Naive thymus-derived CD4-positive, alpha-beta T cell (primary cell): ENCODE results near the gene EIF4E. TPM values are rescaled to one million over a fixed set of nuclear protein-coding genes. Genes with fewer than 3 reads are reported as not detected.
"Not testable (repeated sequence)": the region's sequence is repeated elsewhere in the genome, so short reads cannot be mapped to it uniquely, and the experiment has no call there.

Experiments
- ATAC-seq: fragments of 150-1000 bp; cut with Tn5 transposase; 2 replicates; pipeline ENCODE4 v1.10.0; 2021; ENCODE audit warnings: mild to moderate bottlenecking, moderate library complexity
- CTCF ChIA-PET: fragments of 350-600 bp; sonication (Branson Sonifier 250); formaldehyde crosslinking; loops from one replicate; lab custom pipeline; 2021; ENCODE audit warnings: antibody characterized with exemption; lab: Charles Lee
- POLR2A ChIA-PET: fragments of 350-600 bp; sonication (Branson Sonifier 250); formaldehyde crosslinking; loops from one replicate; lab custom pipeline; 2021; ENCODE audit warnings: antibody characterized with exemption, inconsistent platforms; lab: Charles Lee
- DNase-seq, 9 donors: peaks; one replicate each; pipeline versions ENCODE4 v3.0.0 to v3.0.0-alpha.2; 2020 to 2022; ENCODE audit warnings: mixed read lengths in 1 of 9
- H3K27ac ChIP-seq: one replicate; pipeline ENCODE4 v1.7.0; 2013; ENCODE audit warnings: mild to moderate bottlenecking, low read depth, low read length, moderate library complexity
- H3K27me3 ChIP-seq, 2 donors: one replicate each; pipeline ENCODE4 v1.7.0; 2013; ENCODE audit warnings: low read length in 2 of 2, mild to moderate bottlenecking in 2 of 2, moderate library complexity in 2 of 2; ENCODE audit not compliant: control insufficient read depth in 2 of 2, insufficient read depth in 2 of 2
- H3K36me3 ChIP-seq, 3 experiments: 1 replicate in 2 of 3; 2 replicates in 1 of 3; pipeline ENCODE4 v1.7.0; 2013; ENCODE audit warnings: low read length in 3 of 3, mild to moderate bottlenecking in 3 of 3, moderate library complexity in 1 of 3; ENCODE audit not compliant: insufficient read depth in 3 of 3, control insufficient read depth in 2 of 3
- H3K4me1 ChIP-seq, 2 donors: one replicate each; pipeline ENCODE4 v1.7.0; 2013; ENCODE audit warnings: low read length in 2 of 2, mild to moderate bottlenecking in 2 of 2, moderate library complexity in 1 of 2; ENCODE audit not compliant: control insufficient read depth in 2 of 2, insufficient read depth in 2 of 2
- H3K4me3 ChIP-seq: 2 replicates; pipeline ENCODE4 v1.7.0; 2013; ENCODE audit warnings: mild to moderate bottlenecking, low read length
- H3K9me3 ChIP-seq, 3 experiments: 1 replicate in 2 of 3; 2 replicates in 1 of 3; pipeline ENCODE4 v1.7.0; 2013; ENCODE audit warnings: low read length in 3 of 3; ENCODE audit not compliant: control insufficient read depth in 2 of 3
- H3K27ac Mint-ChIP-seq, 9 donors: one replicate each; pipeline ENCODE4 v1.8.0; 2020 to 2022; ENCODE audit warnings: mixed read lengths in 9 of 9, mild to moderate bottlenecking in 8 of 9, moderate library complexity in 5 of 9, inconsistent platforms in 2 of 9
- H3K27me3 Mint-ChIP-seq, 5 donors: one replicate each; pipeline ENCODE4 v1.8.0; 2021 to 2022; ENCODE audit warnings: mixed read lengths in 5 of 5, mild to moderate bottlenecking in 1 of 5
- H3K36me3 Mint-ChIP-seq, 5 donors: one replicate each; pipeline ENCODE4 v1.8.0; 2020 to 2022; ENCODE audit warnings: mixed read lengths in 5 of 5, mild to moderate bottlenecking in 3 of 5, inconsistent platforms in 1 of 5
- H3K4me1 Mint-ChIP-seq, 7 donors: one replicate each; pipeline ENCODE4 v1.8.0; 2020 to 2022; ENCODE audit warnings: mixed read lengths in 7 of 7, mild to moderate bottlenecking in 3 of 7, inconsistent platforms in 1 of 7
- H3K4me3 Mint-ChIP-seq, 10 donors: one replicate each; pipeline ENCODE4 v1.8.0; 2020 to 2022; ENCODE audit warnings: mild to moderate bottlenecking in 10 of 10, mixed read lengths in 10 of 10, moderate library complexity in 6 of 10, inconsistent platforms in 2 of 10
- H3K9me3 Mint-ChIP-seq, 11 donors: one replicate each; pipeline ENCODE4 v1.8.0; 2020 to 2022; ENCODE audit warnings: mixed read lengths in 11 of 11, mild to moderate bottlenecking in 4 of 11, inconsistent platforms in 1 of 11, moderate library complexity in 1 of 11
- intact Hi-C, 2 donors: fragments of 100-400 bp; cut with micrococcal nuclease; formaldehyde crosslinking; loops; one replicate each; pipeline ENCODE4 v1.15.1; 2023
- polyA plus RNA-seq, 2 donors: library from polyadenylated mRNA; unstranded; fragments of 300-500 nt; fragmentation: Illumina TruSeq; gene quantifications; one replicate each; pipeline ENCODE4 v1.2.3, GENCODE V29; 2021
- total RNA-seq, 6 experiments: library from RNA in 5 of 6; stranded (reverse) in 5 of 6; gene quantifications; 1 replicate in 5 of 6; 2 replicates in 1 of 6; pipeline ENCODE4 v1.2.3 and lab custom pipeline; 2021 to 2026

The EIF4E gene
- total and polyA plus RNA-seq, 7 experiments from 2014 or later, result 53.0 to 96.1 (median 63.0) TPM

- no peaks in the 10 kb centered on the region for H3K9me3 ChIP-seq
- DNase-seq (no peak), ATAC-seq (no peak)
- H3K4me1 Mint-ChIP-seq, result peaks cover 9 to 23% (median 15%) of the 10 kb centered on the region in 7 donors
- no peaks in the 10 kb centered on the region for H3K4me1 ChIP-seq
- no peaks in the 10 kb centered on the region for H3K36me3 ChIP-seq
- H3K9me3 Mint-ChIP-seq, result peaks cover 0 to 2% (median 0%) of the 10 kb centered on the region in 11 donors
- peaks cover 0 to 7% (median 0%) of the 10 kb centered on the region in 5 donors for H3K36me3 Mint-ChIP-seq
- no peak overlapping the region for H3K4me3 Mint-ChIP-seq
- H3K4me3 ChIP-seq, result no peak overlapping the region
- H3K27me3 ChIP-seq, result no peaks in the 10 kb centered on the region
- intact Hi-C loops, result loop anchor here in 1 of 2 donors (5.0 kb wide), 1 partner anchor 472 kb away; no protein-coding TSS in a partner anchor
- H3K27me3 Mint-ChIP-seq, result no peaks in the 10 kb centered on the region
- ChIA-PET CTCF (no interaction called here), POLR2A (no interaction called here)
- H3K27ac ChIP-seq, result no peak overlapping the region
- H3K27ac Mint-ChIP-seq, result no peak overlapping the region
These were observed 6.7 kb upstream of the EIF4E start for GRCh38 chr4:98935633-98936032.

GRCh38 chr4:98934851-98935250, 5.9 kb upstream of the EIF4E start:
- H3K27ac Mint-ChIP-seq, H3K27ac ChIP-seq, DNase-seq, H3K4me3 ChIP-seq, POLR2A ChIA-PET, ATAC-seq, H3K4me3 Mint-ChIP-seq, CTCF ChIA-PET, H3K27me3 ChIP-seq, H3K27me3 Mint-ChIP-seq, H3K9me3 Mint-ChIP-seq, H3K36me3 ChIP-seq, H3K9me3 ChIP-seq, H3K4me1 ChIP-seq, H3K36me3 Mint-ChIP-seq: not testable (repeated sequence)
- peaks cover 13 to 28% (median 23%) of the 10 kb centered on the region in 7 donors for H3K4me1 Mint-ChIP-seq
- intact Hi-C loops, result loop anchor here in 1 of 2 donors (5.0 kb wide), 1 partner anchor 472 kb away; no protein-coding TSS in a partner anchor

GRCh38 chr4:98932539-98932938, 3.6 kb upstream of the EIF4E start:
- Histone ChIP-seq H3K9me3 (no peaks in the 10 kb centered on the region), H3K27me3 (no peaks in the 10 kb centered on the region), H3K36me3 (peaks cover 0 to 12% (median 0%) of the 10 kb centered on the region in 3 experiments), H3K4me1 (peaks cover 6 to 9% of the 10 kb centered on the region in 2 donors), H3K27ac (no peak overlapping the region), H3K4me3 (no peak overlapping the region)
- ATAC-seq, result no peak
- peaks cover 0 to 9% (median 0%) of the 10 kb centered on the region in 5 donors for H3K36me3 Mint-ChIP-seq
- H3K9me3 Mint-ChIP-seq, result peaks cover 0 to 9% (median 0%) of the 10 kb centered on the region in 11 donors
- peak overlapping the region in 1 of 9 donors; percentile 41 for H3K27ac Mint-ChIP-seq
- peaks cover 0 to 4% (median 0%) of the 10 kb centered on the region in 5 donors for H3K27me3 Mint-ChIP-seq
- intact Hi-C loops, result no loop called here
- CTCF ChIA-PET, result no interaction called here
- no peak overlapping the region for H3K4me3 Mint-ChIP-seq
- peaks cover 15 to 35% (median 28%) of the 10 kb centered on the region in 7 donors for H3K4me1 Mint-ChIP-seq
- DNase-seq, result no peak
- POLR2A ChIA-PET, result interaction anchor here (0.6 kb wide), 1 partner anchor 12 kb away, joined by 5 read pairs; no protein-coding TSS in a partner anchor

GRCh38 chr4:98930311-98930865, 1.5 kb upstream of the EIF4E start:
- Mint-ChIP-seq H3K36me3 (peaks cover 0 to 15% (median 5%) of the 10 kb centered on the region in 5 donors), H3K27me3 (peaks cover 0 to 4% (median 0%) of the 10 kb centered on the region in 5 donors), H3K27ac (peak overlapping the region; percentile 46 to 98 (median 96)), H3K4me1 (peaks cover 11 to 45% (median 32%) of the 10 kb centered on the region in 7 donors), H3K4me3 (peak overlapping the region; percentile 91 to 100 (median 96)), H3K9me3 (peaks cover 0 to 9% (median 0%) of the 10 kb centered on the region in 11 donors)
- POLR2A ChIA-PET, result interaction anchor here (0.8 to 3.8 kb wide), 4 partner anchors 65 to 1016 kb away, joined by 3 to 21 read pairs (median 6); partner anchors contain the start of genes DNAJB14 and METAP1
- Histone ChIP-seq H3K36me3 (peaks cover 0 to 12% (median 0%) of the 10 kb centered on the region in 3 experiments), H3K9me3 (no peaks in the 10 kb centered on the region), H3K27me3 (no peaks in the 10 kb centered on the region), H3K4me3 (peak overlapping the region; percentile 96), H3K4me1 (peaks cover 9 to 15% of the 10 kb centered on the region in 2 donors), H3K27ac (no peak overlapping the region)
- ATAC-seq, result no peak
- DNase-seq, result peak in 1 of 9 donors; percentile 5
- intact Hi-C loops, result loop anchor here in 1 of 2 donors (1.0 kb wide), 1 partner anchor 787 kb away; the partner anchor contains the start of gene STPG2
- CTCF ChIA-PET, result no interaction called here

GRCh38 chr4:98929341-98930267, 671 bp upstream of the EIF4E start:
- ChIA-PET POLR2A (interaction anchor here (0.6 to 3.8 kb wide), 16 partner anchors 8 to 993 kb away, joined by 3 to 21 read pairs (median 4); partner anchors contain the start of genes ADH5, METAP1 and STPG2), CTCF (interaction anchor here (0.7 to 1.5 kb wide), 4 partner anchors 12 to 786 kb away, joined by 4 to 7 read pairs (median 6); partner anchors contain the start of genes METAP1 and STPG2)
- peak in 7 of 9 donors; percentile 5 to 61 (median 19) for DNase-seq
- peaks cover 9 to 15% of the 10 kb centered on the region in 2 donors for H3K4me1 ChIP-seq
- H3K36me3 ChIP-seq, result peaks cover 0 to 12% (median 0%) of the 10 kb centered on the region in 3 experiments
- H3K27me3 Mint-ChIP-seq, result peaks cover 0 to 4% (median 0%) of the 10 kb centered on the region in 5 donors
- peak overlapping the region; percentile 91 to 100 (median 96) for H3K4me3 Mint-ChIP-seq
- H3K4me3 ChIP-seq, result peak overlapping the region; percentile 96
- H3K4me1 Mint-ChIP-seq, result peaks cover 11 to 49% (median 35%) of the 10 kb centered on the region in 7 donors
- no peaks in the 10 kb centered on the region for H3K27me3 ChIP-seq
- ATAC-seq, result peak; percentile 27
- intact Hi-C loops, result loop anchor here (1.0 to 10.0 kb wide), 19 partner anchors 41 to 1165 kb away; partner anchors contain the start of genes ADH5 (in 2 of the 2), METAP1 (in 2 of the 2), RAP1GDS1 (in 2 of the 2) and STPG2 (in 2 of the 2)
- H3K27ac Mint-ChIP-seq, result peak overlapping the region; percentile 88 to 98 (median 97)
- H3K9me3 ChIP-seq, result no peaks in the 10 kb centered on the region
- H3K9me3 Mint-ChIP-seq, result peaks cover 0 to 9% (median 0%) of the 10 kb centered on the region in 11 donors
- peak overlapping the region; percentile 71 for H3K27ac ChIP-seq
- peaks cover 0 to 17% (median 7%) of the 10 kb centered on the region in 5 donors for H3K36me3 Mint-ChIP-seq
